Liver (tissue), 3 donors: Measurements from ENCODE around the gene WWP2.

ENCODE experiments used
- EGR1 ChIP-seq, 2 donors: IDR thresholded peaks; 2 replicates each; pipeline ENCODE4 v1.6.1; 2016 to 2018; ENCODE audit warnings: antibody characterized with exemption in 2 of 2, low read depth in 2 of 2
- GABPA ChIP-seq, 2 donors: IDR thresholded peaks in 1 of 2; conservative IDR thresholded peaks in 1 of 2; 2 replicates each; pipeline ENCODE4 v1.6.1; 2016; ENCODE audit warnings: antibody characterized with exemption in 2 of 2, mild to moderate bottlenecking in 1 of 2, moderate library complexity in 1 of 2
- HNF4G ChIP-seq: IDR thresholded peaks from 2 replicates; pipeline ENCODE4 v1.6.1; 2016; ENCODE audit warnings: antibody characterized with exemption
- RAD21 ChIP-seq, 2 donors: IDR thresholded peaks; 2 replicates each; pipeline ENCODE4 v1.6.1; 2016; ENCODE audit warnings: antibody characterized with exemption in 2 of 2, mild to moderate bottlenecking in 2 of 2
- SP1 ChIP-seq: IDR thresholded peaks from 2 replicates; pipeline ENCODE4 v1.6.1; 2018; ENCODE audit warnings: antibody characterized with exemption, mild to moderate bottlenecking
- TAF1 ChIP-seq: conservative IDR thresholded peaks from 2 replicates; pipeline ENCODE4 v1.6.1; 2016; ENCODE audit warnings: antibody characterized with exemption, mild to moderate bottlenecking
- YY1 ChIP-seq: IDR thresholded peaks from 2 replicates; pipeline ENCODE4 v1.6.1; 2016; ENCODE audit warnings: antibody characterized with exemption, mild to moderate bottlenecking
- TF ChIP-seq, protein P1 (sequence below): fragments of 150-350 bp; IDR thresholded peaks from 2 replicates; pipeline ENCODE4 v1.5.1; 2017; ENCODE audit warnings: improper control_type of control experiment, low read depth, low read length; ENCODE audit not compliant: missing input control
- donor health status: healthy.
- donor health status: healthy.

DNA sequence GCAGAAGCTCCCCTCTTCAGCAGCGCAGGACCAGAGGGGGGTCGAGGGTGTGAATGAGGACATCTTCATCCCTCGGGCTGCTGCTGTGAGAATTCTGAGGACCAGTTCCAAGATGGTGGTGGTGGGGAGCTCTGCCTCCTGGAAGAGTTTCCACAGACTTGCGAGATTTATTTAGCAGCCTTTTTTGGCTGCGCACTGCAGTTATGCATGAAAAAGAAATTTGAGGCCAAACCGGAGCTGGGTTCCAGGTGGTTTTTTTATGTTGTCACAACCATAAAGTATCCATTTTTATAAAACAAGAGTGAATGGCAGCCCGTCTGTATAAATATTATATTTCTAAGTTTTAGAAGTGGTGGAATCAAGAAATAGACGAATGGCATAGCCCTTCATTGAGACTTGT is 112.1 kb downstream of the WWP2 start:
- TF ChIP-seq, protein P1, sequence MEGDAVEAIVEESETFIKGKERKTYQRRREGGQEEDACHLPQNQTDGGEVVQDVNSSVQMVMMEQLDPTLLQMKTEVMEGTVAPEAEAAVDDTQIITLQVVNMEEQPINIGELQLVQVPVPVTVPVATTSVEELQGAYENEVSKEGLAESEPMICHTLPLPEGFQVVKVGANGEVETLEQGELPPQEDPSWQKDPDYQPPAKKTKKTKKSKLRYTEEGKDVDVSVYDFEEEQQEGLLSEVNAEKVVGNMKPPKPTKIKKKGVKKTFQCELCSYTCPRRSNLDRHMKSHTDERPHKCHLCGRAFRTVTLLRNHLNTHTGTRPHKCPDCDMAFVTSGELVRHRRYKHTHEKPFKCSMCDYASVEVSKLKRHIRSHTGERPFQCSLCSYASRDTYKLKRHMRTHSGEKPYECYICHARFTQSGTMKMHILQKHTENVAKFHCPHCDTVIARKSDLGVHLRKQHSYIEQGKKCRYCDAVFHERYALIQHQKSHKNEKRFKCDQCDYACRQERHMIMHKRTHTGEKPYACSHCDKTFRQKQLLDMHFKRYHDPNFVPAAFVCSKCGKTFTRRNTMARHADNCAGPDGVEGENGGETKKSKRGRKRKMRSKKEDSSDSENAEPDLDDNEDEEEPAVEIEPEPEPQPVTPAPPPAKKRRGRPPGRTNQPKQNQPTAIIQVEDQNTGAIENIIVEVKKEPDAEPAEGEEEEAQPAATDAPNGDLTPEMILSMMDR: no peak
- TF ChIP-seq RAD21 (IDR thresholded peaks at IDR 0.05) (no peak), TAF1 (no peak), SP1 (no peak), EGR1 (IDR thresholded peaks at IDR 0.05; ENCODE audit: low read depth in 2 of 2) (no peak), YY1 (no peak), HNF4G (no peak), GABPA (IDR thresholded peaks at IDR 0.05 in 1 of 2, conservative IDR thresholded peaks at IDR 0.05 in 1 of 2) (no peak)
